Activated naive CD4-positive, alpha-beta T cell treated with anti-CD3 and anti-CD28 coated beads for 36 hours (primary cell): ENCODE measurements around the gene MICAL2. TPM values are rescaled to one million over a fixed set of nuclear protein-coding genes. Genes with fewer than 3 reads are reported as not detected.

ENCODE experiments used
- CTCF ChIA-PET: fragments of 350-600 bp; sonication (Branson Sonifier 250); formaldehyde crosslinking; loops from one replicate; lab custom pipeline; 2021; ENCODE audit warnings: antibody characterized with exemption; lab: Charles Lee
- DNase-seq: peaks from one replicate; pipeline ENCODE4 v3.0.0-alpha.2; 2020
- H3K27ac Mint-ChIP-seq: one replicate; pipeline ENCODE4 v1.8.0; 2021; ENCODE audit warnings: mild to moderate bottlenecking, mixed read lengths
- H3K27me3 Mint-ChIP-seq: one replicate; pipeline ENCODE4 v1.8.0; 2021; ENCODE audit warnings: low read depth, mixed read lengths
- H3K36me3 Mint-ChIP-seq: one replicate; pipeline ENCODE4 v1.8.0; 2021; ENCODE audit warnings: low read depth, mixed read lengths
- H3K4me1 Mint-ChIP-seq: one replicate; pipeline ENCODE4 v1.8.0; 2021; ENCODE audit warnings: low read depth, mixed read lengths
- H3K4me3 Mint-ChIP-seq: one replicate; pipeline ENCODE4 v1.8.0; 2021; ENCODE audit warnings: mild to moderate bottlenecking, moderate library complexity, mixed read lengths
- H3K9me3 Mint-ChIP-seq: one replicate; pipeline ENCODE4 v1.8.0; 2021; ENCODE audit warnings: mixed read lengths
- intact Hi-C: fragments of 100-400 bp; cut with micrococcal nuclease; formaldehyde crosslinking; loops from one replicate; pipeline ENCODE4 v1.15.1; 2023
- total RNA-seq, 2 experiments: library from RNA; stranded (reverse); gene quantifications; one replicate each; pipeline ENCODE4 v1.2.3, GENCODE V29; 2021

Gene MICAL2
- total RNA-seq, 2 experiments from 2014 or later = 48.7 to 54.6 TPM

GRCh38 chr11:12103411-12104225 is 6.8 kb upstream of the MICAL2 start:
- no peak for DNase-seq
- H3K27me3 Mint-ChIP-seq = peaks cover 2% of the 10 kb centered on the region
- no peak overlapping the region for H3K27ac Mint-ChIP-seq
- H3K4me1 Mint-ChIP-seq = peaks cover 3% of the 10 kb centered on the region
- H3K36me3 Mint-ChIP-seq = no peaks in the 10 kb centered on the region
- CTCF ChIA-PET = interaction anchor here (1.4 kb wide), 1 partner anchor 133 kb away, joined by 4 read pairs; no protein-coding TSS in a partner anchor
- no peak overlapping the region for H3K4me3 Mint-ChIP-seq
- no peaks in the 10 kb centered on the region for H3K9me3 Mint-ChIP-seq
- intact Hi-C loops = no loop called here

- Mint-ChIP-seq H3K36me3 (no peaks in the 10 kb centered on the region), H3K27me3 (peaks cover 2% of the 10 kb centered on the region), H3K4me3 (no peak overlapping the region), H3K27ac (no peak overlapping the region), H3K4me1 (peaks cover 14% of the 10 kb centered on the region), H3K9me3 (no peaks in the 10 kb centered on the region)
- DNase-seq = no peak
- intact Hi-C loops = loop anchor here (5.0 kb wide), 1 partner anchor 48 kb away; no protein-coding TSS in a partner anchor
- CTCF ChIA-PET = no interaction called here
Measured at GRCh38 chr11:12105471-12105870, 4.9 kb upstream of the MICAL2 start.

DNA sequence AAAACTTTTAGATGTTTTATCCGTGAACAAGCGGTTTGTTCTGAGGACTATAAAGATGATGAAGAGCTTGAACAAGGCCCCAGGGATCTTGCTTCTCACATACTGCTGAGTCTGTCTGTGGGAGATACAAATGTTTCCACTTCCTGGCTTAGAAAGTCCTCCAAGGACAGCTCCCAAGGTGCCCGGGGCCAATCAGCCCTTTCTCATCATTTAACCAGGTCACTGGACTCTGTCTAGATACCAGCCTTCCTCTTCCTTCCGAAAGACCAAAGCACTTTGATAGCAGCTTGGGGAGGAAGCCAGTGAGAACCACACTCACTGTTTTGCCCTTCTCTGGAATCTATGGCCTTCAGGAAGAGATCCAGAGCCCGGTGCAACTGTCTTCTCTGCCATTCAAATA is 4.3 kb upstream of the MICAL2 start:
- no peak overlapping the region for H3K4me3 Mint-ChIP-seq
- no peak overlapping the region for H3K27ac Mint-ChIP-seq
- CTCF ChIA-PET = interaction anchor here (0.6 kb wide), 1 partner anchor 61 kb away, joined by 3 read pairs; no protein-coding TSS in a partner anchor
- peaks cover 14% of the 10 kb centered on the region for H3K4me1 Mint-ChIP-seq
- no peaks in the 10 kb centered on the region for H3K9me3 Mint-ChIP-seq
- H3K27me3 Mint-ChIP-seq = peaks cover 2% of the 10 kb centered on the region
- intact Hi-C loops = loop anchor here (5.0 kb wide), 1 partner anchor 49 kb away; no protein-coding TSS in a partner anchor
- no peak for DNase-seq
- no peaks in the 10 kb centered on the region for H3K36me3 Mint-ChIP-seq

DNA sequence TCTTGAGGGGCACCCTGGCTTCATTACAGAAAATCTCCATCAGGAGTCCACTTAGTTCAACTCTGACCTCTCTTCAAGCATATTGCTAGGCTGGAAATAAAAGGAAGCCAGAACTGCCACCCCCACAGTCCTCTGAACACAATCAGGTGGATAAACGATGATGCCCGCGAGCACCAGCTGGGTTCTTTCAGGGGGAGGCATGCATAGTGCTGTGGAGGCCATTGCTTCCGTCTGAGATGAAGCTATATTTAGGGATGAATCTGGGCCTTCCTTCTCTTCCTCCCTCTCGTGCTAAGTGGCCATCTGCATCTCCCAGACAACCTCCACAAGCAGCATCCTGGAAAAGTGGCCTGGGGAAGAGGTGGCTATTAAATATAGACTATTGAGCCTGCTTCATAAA is 3.9 kb upstream of the MICAL2 start:
- no peak for DNase-seq
- H3K4me3 Mint-ChIP-seq = no peak overlapping the region
- H3K9me3 Mint-ChIP-seq = no peaks in the 10 kb centered on the region
- peaks cover 2% of the 10 kb centered on the region for H3K27me3 Mint-ChIP-seq
- CTCF ChIA-PET = interaction anchor here (0.6 kb wide), 1 partner anchor 61 kb away, joined by 3 read pairs; no protein-coding TSS in a partner anchor
- peaks cover 14% of the 10 kb centered on the region for H3K4me1 Mint-ChIP-seq
- intact Hi-C loops = loop anchor here (5.0 kb wide), 1 partner anchor 49 kb away; no protein-coding TSS in a partner anchor
- H3K36me3 Mint-ChIP-seq = no peaks in the 10 kb centered on the region
- H3K27ac Mint-ChIP-seq = no peak overlapping the region

DNA sequence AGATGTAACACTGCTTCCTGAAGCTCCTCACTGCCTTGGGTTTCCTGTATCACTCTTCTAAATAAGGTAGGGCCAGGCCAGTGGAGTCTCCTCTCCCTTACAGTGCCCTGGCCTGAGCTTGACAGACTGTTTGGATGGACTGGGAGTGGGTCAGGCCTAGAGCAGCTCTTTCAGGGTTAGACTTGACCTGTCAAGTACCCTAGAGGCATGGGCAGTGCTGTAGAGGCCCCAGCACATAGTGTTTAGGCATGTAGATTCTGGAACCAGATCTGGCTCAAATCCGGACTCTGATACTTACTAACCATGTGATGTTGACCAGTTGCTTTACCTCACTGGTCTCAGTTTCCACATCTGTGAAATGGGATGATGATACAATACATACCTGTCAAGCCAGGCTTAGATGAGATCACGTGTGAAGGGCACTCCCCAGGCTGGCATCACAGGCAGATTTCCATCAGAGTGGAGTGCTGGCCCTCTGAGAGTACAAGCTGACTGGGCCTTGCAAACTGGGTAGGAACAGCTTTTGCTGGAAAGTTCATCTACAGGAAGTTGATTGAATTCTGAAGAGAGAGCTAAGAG is 1.4 kb upstream of the MICAL2 start:
- Mint-ChIP-seq H3K4me3 (peak overlapping the region; percentile 83), H3K4me1 (peaks cover 25% of the 10 kb centered on the region), H3K27me3 (peaks cover 2% of the 10 kb centered on the region), H3K27ac (peak overlapping the region; percentile 91), H3K36me3 (no peaks in the 10 kb centered on the region), H3K9me3 (no peaks in the 10 kb centered on the region)
- CTCF ChIA-PET = interaction anchor here (1.0 to 3.6 kb wide), 6 partner anchors 22 to 179 kb away, joined by 3 to 15 read pairs (median 5); no protein-coding TSS in a partner anchor
- no peak for DNase-seq
- intact Hi-C loops = loop anchor here (1.0 to 5.0 kb wide), 6 partner anchors 8 to 127 kb away; no protein-coding TSS in a partner anchor

DNA sequence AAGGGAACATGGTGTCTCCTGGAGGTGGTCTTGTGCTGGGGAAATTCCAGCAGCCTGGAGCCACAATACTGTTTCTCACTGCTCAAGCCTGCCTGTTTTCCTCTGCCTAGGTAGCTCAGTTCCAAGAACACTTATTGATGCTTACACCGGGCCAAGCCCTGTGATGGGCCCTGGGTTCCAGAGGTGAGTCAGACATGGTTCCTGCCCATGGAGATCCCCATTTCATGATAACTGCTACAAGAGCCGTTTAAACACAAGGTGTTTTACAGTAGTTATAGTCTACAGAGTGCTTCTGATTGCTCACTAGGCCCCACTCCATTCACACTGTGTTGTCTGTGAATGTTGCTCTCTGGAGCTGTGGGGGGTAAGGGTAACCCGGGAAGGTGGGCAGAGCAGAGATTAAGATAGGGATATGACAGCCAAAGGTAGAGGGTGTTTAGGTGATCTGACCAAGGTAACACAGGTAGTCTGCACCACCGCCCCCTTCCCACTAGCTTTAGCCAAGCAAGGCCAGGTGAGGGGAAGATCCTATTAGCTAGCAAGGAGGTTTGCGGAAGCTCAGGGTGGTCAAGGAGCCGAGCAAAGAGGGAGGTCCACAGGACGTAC is 696 bp upstream of the MICAL2 start:
- intact Hi-C loops = loop anchor here (1.0 to 5.0 kb wide), 8 partner anchors 8 to 127 kb away; no protein-coding TSS in a partner anchor
- no peaks in the 10 kb centered on the region for H3K9me3 Mint-ChIP-seq
- H3K27me3 Mint-ChIP-seq = no peaks in the 10 kb centered on the region
- peak overlapping the region; percentile 91 for H3K27ac Mint-ChIP-seq
- peak; percentile 74 for DNase-seq
- H3K4me1 Mint-ChIP-seq = peaks cover 25% of the 10 kb centered on the region
- no peaks in the 10 kb centered on the region for H3K36me3 Mint-ChIP-seq
- H3K4me3 Mint-ChIP-seq = peak overlapping the region; percentile 83
- CTCF ChIA-PET = interaction anchor here (1.0 to 3.6 kb wide), 7 partner anchors 22 to 179 kb away, joined by 3 to 15 read pairs (median 5); no protein-coding TSS in a partner anchor

DNA sequence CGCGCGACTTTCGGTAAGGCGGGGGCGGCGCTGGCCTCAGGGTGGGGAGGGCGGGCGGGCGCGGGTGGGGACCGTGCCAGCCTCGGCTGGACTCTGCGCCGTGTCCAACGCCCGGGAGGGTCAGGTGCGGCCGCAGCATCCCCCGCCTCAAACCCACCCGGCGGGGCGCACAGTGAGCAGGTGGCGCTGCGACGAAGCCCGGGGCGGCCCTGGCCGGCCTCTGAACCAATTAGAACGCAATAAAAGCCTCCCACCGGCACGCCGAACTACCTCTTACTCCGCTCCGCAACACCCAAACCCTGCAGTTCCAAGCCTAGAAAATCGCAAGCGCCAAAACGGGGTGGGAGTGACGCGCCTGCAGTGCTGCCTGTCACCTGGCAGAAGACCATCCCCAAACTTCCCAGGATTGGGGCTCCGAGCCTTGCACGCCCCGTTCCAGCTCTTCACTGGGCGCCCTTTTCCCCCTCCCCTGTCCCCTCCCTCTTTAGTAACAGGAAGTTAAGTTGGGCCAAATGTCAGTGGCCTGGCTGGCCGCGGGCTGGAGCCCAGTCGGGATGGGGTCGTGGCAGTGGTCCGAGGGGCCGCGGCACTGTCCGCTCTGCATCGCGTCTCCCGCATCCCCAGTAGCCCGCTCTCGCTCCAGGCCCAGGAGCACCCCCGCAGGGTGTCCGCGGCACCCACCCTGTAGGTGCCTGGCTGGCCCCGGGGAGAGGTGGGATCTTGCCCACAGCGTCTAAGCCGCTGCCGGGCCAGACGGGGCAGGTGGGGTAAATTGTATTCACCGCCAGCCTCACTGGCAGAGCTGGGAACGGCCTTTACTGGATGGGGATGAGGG is 541 bp downstream of the MICAL2 start:
- CTCF ChIA-PET = interaction anchor here (0.5 to 3.6 kb wide), 3 partner anchors 47 to 171 kb away, joined by 6 to 15 read pairs (median 13); no protein-coding TSS in a partner anchor
- H3K36me3 Mint-ChIP-seq = no peaks in the 10 kb centered on the region
- H3K27me3 Mint-ChIP-seq = no peaks in the 10 kb centered on the region
- peak; percentile 25 for DNase-seq
- no peaks in the 10 kb centered on the region for H3K9me3 Mint-ChIP-seq
- peak overlapping the region; percentile 67 for H3K4me3 Mint-ChIP-seq
- H3K4me1 Mint-ChIP-seq = peaks cover 25% of the 10 kb centered on the region
- H3K27ac Mint-ChIP-seq = no peak overlapping the region
- intact Hi-C loops = loop anchor here (1.0 kb wide), 2 partner anchors 46 to 113 kb away; no protein-coding TSS in a partner anchor

DNA sequence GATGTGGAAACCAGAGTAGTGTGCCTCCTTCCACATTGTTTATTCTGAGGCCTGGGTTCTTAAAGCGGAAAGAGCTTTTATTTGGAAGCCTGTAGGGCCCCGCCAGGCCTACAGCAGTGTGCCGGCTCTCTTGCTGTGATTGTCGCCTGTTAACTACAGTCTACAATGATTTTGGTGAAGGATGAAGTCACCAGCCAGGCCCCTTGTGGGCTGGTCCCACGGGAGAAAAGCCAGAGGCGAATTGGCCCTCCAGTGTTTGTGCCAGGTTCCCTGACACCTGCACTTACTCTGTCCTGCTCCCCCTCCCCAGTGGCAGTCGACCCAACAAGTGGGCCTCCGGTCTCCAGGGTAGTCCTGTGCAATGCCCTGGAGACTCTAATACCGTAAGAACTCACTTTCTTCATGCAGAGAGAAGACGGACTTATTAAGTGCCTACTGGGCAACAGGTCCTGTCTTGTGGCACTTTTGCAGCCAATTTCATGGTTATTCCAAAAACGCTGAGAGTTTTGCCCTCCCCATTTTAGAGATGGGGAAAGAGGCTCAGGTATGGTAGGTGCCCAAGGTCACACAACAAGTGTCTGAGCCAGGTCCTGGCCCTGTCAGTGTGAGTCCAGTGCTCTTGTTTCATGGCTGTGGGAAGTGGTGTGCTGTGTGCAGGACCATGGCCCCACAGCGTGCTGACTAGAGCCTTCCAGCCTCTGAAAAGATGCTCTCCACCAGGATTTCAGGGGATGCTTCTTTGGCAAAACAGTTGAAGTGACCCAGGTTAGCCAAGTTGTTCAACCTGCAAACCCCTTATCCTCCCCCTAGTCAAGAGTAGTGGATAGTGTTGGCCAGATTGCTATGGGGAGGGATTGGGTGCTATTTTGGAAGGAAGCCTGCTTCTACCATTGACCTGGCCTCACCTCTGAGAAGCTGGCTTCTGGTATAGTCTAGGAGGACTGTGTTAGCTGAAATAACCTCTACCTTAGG is 1.4 kb downstream of the MICAL2 start:
- no peaks in the 10 kb centered on the region for H3K36me3 Mint-ChIP-seq
- H3K27ac Mint-ChIP-seq = no peak overlapping the region
- no peaks in the 10 kb centered on the region for H3K27me3 Mint-ChIP-seq
- no peaks in the 10 kb centered on the region for H3K9me3 Mint-ChIP-seq
- peaks cover 26% of the 10 kb centered on the region for H3K4me1 Mint-ChIP-seq
- CTCF ChIA-PET = interaction anchor here (0.5 to 3.4 kb wide), 2 partner anchors 46 to 124 kb away, joined by 6 to 13 read pairs; no protein-coding TSS in a partner anchor
- intact Hi-C loops = no loop called here
- no peak for DNase-seq
- H3K4me3 Mint-ChIP-seq = peak overlapping the region; percentile 52

- H3K27me3 Mint-ChIP-seq = no peaks in the 10 kb centered on the region
- H3K4me3 Mint-ChIP-seq = no peak overlapping the region
- peaks cover 35% of the 10 kb centered on the region for H3K4me1 Mint-ChIP-seq
- intact Hi-C loops = no loop called here
- H3K27ac Mint-ChIP-seq = no peak overlapping the region
- no peak for DNase-seq
- no peaks in the 10 kb centered on the region for H3K36me3 Mint-ChIP-seq
- no peaks in the 10 kb centered on the region for H3K9me3 Mint-ChIP-seq
- CTCF ChIA-PET = interaction anchor here (0.6 kb wide), 1 partner anchor 27 kb away, joined by 3 read pairs; no protein-coding TSS in a partner anchor
Measured at GRCh38 chr11:12112750-12113149, 2.4 kb downstream of the MICAL2 start.

- intact Hi-C loops = no loop called here
- no peaks in the 10 kb centered on the region for H3K27me3 Mint-ChIP-seq
- no peaks in the 10 kb centered on the region for H3K9me3 Mint-ChIP-seq
- H3K27ac Mint-ChIP-seq = no peak overlapping the region
- no peaks in the 10 kb centered on the region for H3K36me3 Mint-ChIP-seq
- H3K4me1 Mint-ChIP-seq = peaks cover 39% of the 10 kb centered on the region
- no peak overlapping the region for H3K4me3 Mint-ChIP-seq
- CTCF ChIA-PET = interaction anchor here (0.6 kb wide), 1 partner anchor 27 kb away, joined by 3 read pairs; no protein-coding TSS in a partner anchor
- no peak for DNase-seq
Measured at GRCh38 chr11:12113294-12113693, 2.9 kb downstream of the MICAL2 start.
